GM12892 (cell line): Measurements from ENCODE around the gene PTPRN2.

Experiments
- POLR2A ChIP-seq: IDR thresholded peaks from 2 replicates; pipeline ENCODE4 v1.6.1; 2011; ENCODE audit warnings: low read depth, low read length, control low read depth
- POLR2AphosphoS5 ChIP-seq: IDR thresholded peaks from 2 replicates; pipeline ENCODE4 v1.6.1; 2011; ENCODE audit warnings: low read depth, low read length, control low read depth

DNA sequence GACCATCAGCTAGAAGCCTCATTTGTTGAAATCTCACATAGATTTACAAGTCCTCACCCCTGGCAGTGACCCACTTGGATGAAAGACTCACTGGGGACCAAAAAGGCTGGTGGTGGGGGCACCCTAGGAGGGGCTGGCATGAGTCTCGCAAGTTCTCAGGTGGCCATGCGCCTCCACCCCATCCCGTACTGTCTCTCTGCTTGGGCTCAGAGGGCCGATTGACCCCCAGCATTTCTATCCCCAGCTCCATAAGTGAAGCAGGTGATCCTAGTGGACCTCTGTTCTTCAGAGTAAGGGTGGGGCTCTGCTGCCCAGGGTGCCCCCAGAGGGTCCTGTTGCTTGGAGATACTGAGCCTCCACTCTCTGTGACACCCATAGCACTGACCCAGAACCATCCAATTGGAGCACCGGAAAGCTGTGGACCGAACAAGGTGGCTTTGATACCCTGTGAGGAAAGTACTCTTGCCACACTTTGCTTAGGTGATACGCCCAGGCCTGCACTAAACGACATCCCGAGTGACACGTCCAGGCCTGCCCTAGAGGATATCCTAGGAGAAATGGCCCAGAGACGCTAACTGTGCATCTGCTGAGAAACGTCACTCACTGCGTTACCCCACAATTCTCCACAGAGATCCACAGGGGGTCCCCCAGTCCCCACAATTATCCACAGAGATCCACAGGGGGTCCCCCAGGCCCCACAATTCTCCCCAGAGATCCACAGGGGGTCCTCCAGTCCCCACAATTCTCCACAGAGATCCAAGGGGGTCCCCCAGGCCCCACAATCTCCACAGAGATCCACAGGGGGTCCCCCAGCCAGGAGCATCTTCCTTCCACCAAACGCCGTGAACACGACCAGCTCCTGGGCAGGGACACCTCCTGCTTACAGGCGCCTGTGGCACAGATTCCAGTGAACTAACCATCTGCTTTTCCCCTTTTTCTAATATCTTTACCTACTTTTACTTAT lies 262.9 kb downstream of the PTPRN2 start:
- TF ChIP-seq POLR2AphosphoS5 (no peak), POLR2A (no peak)
